Measurements from ENCODE around the gene SUDS3.
"Not testable (repeated sequence)": the region's sequence is repeated elsewhere in the genome, so short reads cannot be mapped to it uniquely, and the experiment has no call there.

SUDS3 gene, protein sequence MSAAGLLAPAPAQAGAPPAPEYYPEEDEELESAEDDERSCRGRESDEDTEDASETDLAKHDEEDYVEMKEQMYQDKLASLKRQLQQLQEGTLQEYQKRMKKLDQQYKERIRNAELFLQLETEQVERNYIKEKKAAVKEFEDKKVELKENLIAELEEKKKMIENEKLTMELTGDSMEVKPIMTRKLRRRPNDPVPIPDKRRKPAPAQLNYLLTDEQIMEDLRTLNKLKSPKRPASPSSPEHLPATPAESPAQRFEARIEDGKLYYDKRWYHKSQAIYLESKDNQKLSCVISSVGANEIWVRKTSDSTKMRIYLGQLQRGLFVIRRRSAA

DNA sequence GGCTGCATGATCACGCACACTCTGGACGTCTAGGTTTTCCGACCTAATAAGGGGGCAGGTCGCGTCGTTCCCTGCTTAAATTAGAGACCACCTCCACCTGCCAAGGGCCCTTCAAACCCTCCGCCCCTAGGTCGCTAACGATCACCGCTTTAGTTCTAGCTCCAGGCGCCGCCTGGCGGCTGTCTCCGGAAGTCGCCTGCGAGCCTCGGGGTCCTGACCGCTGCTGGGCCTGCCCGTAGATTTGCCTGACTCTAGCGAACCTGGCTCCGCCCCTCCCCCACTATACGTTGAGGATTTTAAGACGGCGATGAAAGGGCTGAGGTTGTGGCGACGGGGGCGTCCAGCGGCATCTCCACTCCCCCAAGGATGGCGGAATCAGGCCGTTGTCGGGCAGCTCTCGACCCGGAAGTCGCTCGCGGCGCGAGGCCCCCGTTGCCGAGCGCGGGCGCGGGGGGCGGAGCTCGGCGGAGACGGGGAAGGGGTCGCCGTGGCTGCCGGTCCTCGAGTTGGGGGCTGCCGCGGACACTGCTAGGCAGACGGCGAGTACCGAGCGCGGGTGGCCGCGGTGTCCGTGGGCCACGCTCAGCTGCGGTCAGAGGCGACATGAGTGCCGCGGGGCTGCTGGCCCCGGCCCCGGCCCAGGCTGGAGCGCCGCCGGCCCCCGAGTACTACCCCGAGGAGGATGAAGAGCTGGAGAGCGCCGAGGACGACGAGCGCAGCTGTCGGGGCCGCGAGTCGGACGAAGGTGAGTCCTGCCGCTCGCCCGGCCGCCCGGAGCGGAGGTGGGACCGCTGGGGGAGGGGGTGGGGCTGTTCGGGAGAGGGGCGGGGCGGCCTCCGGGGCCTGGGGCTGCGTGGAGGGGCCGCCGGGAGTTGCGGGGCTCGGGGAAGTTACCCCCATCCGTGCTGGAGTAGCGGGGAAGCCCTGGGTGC, at the start of gene SUDS3:
Gene SUDS3, plus strand, starts transcription at position 467 of the 932 bp plus-strand sequence. Its CDS starts 137 bp downstream, at position 604.
- DNase-seq = peak; percentile 95 to 97

DNA sequence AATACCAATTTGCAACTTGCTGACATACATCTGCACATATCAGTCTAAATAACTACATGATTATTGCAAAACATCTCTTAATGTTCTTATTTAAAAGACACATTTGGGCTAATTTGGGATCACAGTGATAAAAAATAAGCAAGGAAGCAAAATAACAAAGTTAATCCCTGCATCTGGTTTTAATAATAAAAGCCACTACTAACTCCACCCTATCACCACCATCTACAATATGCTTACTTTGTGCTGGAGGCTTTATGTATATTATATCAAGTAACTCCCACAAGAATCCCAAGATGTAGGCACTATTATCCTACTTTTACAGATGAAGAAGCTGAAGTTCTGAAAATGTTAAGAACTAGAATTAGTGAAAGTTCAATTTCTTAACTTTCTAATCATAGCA, 49.4 kb upstream of the SUDS3 start:
- DNase-seq = no peak

DNA sequence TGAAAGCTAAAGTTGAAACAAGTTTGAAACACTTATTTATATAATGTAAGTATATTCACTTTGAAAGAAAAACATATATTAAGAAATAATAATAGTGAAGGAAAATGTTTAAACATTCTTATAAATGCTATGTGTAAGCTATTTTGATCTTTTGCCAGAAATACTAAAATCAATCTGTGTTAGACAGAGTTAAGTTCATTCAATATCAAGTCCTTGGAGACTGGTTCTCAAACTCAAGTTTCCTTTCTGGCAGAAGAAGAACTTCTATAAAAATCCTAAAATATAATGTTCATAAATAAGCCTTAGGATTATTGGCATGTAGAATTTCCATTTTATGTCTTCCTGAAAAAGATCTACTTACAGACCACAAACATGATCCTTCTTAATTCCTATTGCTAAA, 49.0 kb upstream of the SUDS3 start:
- DNase-seq = no peak

DNA sequence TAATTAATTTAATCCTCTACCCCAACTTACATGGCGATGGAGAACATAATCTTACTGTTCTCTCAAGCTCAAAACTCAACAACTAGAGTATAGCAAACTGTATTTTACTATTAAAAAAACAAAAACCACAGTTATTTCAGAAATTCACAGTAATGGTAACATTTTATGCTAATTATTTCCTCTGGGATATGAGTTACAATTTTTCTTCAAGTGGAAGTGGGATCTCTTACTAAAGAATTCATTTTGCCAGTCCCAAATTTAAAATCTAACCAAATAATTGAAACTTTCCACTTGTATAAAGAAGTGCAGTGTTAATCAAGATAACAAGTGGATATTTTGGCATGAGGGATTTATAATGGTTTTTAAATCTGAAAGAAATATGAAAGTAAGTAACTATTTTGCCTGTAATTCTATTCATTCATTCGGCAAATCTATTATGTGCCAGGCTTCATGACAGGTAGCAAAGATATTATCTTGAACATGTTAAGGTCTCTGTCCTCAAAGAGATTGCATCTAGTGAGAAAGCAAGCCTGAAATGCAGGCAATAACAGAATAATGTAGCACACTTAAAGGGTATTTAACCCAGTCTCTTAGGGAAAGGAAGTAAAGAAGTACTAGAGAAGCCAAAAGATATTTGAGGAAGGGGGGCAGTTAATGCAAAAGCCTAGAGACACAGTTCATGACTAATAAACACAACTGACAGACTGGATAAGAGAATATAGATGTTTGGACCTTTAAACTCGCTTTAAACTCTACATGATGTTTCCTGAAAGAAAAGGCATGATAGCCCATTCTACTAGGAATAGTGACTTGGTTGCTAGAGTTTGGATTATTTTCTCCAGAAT, 47.6 kb upstream of the SUDS3 start:
- DNase-seq = no peak

DNA sequence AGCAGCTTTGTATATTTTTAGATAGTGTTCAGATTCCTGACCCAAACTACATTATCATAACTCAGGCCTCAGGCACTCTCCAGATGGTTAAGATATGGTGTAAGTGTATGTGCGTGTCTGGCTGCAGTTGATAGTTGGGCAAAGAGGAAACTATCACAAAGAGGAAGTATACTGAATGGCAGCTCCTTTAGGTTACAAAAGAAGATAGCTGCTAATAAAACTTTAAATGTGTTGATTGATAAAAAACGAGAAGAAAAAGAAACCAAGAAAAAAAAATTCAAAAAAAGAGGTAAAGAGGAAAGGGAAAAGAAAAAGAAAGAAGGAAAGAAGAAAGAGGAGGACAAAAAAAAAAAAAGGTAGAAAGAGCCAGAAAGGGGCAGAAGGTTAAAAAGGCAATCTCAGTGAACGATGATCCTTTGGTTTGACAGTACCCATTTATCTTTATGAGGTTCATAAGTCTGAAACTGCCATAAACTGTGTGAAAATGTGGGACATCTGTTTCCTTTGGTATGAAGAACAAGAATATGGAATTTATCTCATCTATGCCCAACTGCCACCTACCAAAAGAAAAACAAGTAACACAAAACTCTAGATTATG, 45.8 kb upstream of the SUDS3 start:
- DNase-seq = no peak

DNA sequence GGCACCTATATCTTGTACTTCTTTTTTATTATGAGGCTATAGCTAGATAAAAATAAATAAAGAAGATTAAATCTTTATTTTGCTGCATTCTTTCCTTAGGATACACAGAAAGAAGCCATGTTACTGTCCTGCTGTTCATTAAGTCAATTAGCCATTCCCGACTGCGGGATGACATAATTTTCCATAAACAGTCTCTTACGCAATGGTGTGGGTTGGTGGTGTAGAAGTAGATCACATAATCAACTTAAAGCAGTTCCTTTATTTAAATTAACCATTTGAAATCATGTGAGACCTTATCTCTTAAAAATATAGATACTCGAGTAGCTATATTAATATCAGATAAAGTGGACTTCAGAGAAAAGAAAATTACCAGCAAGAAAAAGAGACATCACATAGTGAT, 43.8 kb upstream of the SUDS3 start:
- DNase-seq = no peak

DNA sequence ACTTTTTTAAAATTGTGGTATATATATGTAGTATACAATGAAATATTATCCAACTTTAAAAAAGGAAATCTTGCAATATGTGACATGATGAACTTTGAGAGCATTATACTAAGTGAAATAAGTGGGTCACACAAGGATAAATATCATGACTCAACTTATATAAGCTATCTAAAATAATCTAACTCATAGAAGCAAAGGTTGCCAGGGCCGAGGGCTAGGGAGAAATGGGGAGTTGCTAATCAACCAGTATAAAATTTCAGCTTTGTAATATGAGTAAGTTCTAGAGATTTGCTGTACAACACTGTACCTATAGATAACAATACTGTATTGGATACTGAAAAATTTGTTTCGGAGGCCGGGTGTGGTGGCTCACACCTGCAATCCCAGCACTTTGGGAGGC, 42.1 kb upstream of the SUDS3 start:
- DNase-seq = no peak

DNA sequence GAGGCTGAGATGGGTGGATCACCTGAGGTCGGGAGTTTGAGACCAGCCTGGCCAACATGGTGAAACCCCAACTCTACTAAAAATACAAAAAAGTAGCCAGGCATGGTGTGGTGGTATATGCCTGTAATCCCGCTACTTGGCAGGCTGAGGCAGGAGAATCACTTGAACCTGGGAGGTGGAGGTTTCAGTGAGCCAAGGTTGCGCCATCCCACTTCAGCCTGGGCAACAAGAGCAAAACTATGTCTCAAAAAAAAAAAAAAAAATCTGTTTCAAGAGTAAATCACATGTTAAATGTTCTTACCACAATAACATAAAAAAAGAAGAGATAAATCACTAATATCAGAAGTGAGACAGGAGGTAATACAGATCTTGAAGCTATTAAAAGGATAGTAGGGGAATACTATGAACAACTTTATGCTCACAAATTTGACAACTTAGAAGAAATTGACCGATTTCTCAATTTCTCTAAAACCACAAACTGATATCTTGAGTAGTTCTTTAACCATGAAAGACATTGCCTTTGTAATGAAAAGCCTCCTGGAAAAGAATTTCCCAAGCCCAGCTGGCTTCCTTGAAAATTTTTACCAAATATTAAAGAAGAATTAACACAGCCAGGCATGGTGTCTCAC, 41.3 kb upstream of the SUDS3 start:
- no peak for DNase-seq

DNA sequence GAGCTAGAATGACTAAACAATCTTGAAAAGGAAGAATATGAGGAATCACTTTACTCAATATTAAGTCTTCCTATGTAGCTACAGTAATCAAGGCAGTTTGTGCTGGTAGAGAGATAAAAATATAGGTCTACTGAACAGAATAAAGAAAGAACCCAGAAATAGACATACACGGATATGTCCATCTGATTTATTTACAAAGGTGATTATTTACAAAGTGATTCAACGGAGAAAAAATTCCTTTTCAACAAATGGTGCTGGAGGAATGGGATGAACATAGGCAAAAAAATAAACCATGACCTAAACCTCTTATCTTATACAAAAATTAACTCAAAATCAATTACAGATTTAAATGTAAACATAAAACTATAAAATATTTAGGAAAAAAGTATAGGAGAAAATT, 40.2 kb upstream of the SUDS3 start:
- DNase-seq = no peak

DNA sequence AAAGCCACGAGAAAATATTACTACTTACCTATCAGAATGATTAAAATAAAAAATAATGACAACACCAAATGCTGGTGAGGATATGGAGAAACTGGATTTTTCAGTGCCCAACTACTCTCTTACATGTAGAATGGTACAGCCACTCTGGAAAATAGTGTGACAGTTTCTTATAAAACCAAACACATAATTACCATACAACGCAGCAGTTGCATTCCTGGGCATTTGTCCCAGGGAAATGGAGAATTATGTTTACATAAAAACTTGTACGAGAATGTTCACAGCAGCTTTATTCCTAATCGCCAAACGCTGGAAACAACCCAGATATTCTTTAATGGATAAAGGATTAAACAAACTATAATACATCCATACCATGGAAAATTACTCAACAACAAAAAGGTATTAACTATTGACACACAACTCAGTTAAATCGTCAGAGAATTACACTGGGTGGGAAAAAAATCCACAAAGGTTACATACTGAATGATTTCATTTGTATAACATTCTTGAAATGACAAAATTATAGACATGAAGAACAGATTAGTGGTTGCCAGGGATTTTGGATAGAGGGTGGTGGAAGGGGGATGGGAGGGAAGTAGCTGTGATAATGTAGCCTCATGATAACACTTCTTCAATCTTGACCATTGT, 39.0 kb upstream of the SUDS3 start:
- no peak for DNase-seq

DNA sequence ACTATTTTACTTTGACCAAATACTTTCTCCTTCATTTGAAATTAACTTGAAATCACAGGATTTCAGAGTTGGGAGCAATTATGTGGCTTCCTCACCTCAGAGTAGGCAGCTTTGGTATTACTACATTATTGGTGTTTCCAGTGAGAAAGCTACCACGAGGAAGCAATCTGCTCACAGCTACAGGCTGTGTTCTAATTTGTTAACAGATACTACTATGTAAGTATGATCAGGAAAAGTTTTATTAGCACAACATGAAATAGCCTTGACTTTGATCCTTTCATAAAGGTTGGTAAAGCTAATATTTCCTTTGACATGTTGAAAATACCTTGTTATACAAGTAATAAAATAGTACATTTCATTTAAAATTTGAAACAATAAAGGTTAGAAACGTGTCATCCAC, 34.3 kb upstream of the SUDS3 start:
- no peak for DNase-seq

DNA sequence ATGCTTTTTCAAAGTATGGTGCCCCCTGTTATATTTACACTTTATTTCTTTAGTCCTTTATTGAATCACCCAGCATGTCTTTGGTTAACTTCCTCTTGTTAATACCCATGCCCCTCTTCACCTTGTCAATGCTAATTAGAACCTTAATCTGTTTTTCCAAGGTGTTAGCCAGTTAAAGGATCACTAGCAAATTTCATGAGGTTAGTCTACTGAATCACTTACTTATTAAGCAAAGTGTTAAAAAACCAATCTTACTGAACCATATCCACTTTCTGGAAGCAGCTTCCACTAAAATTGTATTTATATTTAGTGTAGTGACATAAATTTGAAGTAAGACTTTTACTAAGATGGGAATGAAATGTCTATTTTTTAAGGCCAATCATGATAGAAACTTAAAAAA, 31.5 kb upstream of the SUDS3 start:
- no peak for DNase-seq

DNA sequence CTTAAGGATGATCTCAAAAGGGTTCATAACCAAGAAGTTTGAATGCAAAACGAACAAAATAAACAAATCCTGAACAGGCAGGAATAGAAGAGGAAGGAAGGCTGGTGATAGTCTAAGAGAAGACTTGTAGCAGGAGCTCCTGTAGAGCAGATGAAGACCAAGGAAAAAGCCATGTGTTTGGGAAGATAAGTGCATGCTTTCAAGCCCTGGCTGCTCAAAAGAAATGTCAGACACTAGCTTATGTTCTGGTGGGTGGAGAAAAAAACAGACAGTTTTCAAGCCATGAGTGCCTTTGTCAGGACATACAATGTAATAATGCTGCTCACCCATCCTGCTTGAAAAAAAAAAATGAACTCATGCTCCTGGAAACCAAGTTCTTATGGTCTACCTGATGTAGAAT, 31.0 kb upstream of the SUDS3 start:
- no peak for DNase-seq

DNA sequence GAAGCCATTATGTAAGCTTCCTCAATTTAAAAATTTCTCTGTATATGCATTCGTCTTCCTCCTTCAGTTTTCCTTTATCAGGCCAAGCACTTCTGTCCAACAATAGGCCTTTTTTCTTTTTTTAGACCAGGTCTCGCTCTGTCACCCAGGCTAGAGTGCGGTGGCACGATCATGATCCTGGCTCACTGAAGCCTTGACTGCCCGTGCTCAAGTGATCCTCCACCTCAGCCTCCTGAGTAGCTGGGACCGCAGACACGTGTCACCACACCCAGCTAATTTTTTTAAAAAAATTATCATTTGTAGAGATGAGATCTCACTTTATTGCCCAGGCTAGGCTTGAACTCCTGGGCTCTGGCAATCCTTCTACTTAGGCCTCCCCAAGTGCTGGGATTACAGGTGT, 29.5 kb upstream of the SUDS3 start:
- no peak for DNase-seq

DNA sequence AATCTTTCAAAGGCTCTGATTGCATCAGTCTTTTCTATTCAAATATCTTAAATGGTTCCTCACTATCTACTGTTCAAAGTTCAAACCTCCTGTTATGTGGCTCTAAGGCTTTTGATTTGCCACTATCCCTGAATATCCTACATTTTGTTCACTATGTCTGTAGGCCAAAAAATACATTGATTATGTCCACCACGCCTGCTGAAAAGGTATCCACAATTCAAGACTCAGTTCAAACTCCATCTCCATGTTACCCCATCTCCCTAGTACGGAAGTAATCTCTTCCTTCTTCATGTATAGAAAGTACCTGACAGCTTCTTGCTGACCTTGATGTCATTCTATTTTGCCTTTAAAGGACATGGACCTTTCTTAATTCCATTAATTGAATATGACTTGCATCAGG, 28.4 kb upstream of the SUDS3 start:
- no peak for DNase-seq

DNA sequence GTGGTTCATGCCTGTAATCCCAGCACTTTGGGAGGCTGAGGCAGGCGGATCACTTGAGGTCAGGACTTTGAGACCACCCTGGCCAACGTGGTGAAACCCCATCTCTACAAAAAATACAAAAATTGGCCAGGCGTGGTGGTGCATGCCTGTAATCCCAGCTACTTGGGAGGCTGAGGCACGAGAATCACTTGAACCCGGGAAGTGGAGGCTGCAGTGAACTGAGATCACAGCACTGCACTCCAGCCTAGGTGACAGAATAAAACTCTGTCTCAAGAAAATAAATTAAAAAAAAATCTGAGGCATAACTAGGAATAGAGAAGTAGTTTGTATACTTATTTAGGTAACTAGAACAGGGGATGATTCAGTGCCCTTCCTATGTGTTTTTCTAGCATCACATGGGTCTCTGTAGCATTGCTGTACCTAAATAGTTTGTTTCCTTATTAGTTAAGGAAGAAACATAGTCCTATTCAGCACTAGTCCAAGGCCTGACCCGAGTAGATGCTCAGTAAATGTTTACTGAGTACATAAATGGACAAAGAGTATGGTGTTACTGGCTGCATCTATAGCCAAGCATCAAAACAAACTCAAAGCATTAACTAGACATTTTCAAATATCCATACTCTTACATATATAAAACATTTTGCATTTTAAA, 25.3 kb upstream of the SUDS3 start:
- DNase-seq = no peak

DNA sequence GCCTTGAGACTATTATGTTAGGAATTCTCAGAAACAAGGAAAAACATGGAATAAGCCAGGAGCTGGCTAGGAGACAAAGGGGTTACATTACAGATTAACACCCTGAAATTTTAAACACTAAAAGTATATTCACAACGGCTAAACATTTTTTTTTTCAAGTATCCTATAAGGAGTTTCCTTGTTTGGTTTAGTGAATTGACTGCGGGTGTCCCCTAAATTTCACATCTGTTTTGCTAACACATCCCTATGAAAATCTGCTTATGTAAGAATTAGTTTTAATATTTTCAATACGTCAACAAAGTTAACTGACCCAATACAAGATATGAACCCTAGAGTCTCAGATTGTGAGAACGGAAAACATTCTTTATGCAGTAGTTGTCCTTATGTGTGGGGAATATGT, 22.6 kb upstream of the SUDS3 start:
- no peak for DNase-seq

DNA sequence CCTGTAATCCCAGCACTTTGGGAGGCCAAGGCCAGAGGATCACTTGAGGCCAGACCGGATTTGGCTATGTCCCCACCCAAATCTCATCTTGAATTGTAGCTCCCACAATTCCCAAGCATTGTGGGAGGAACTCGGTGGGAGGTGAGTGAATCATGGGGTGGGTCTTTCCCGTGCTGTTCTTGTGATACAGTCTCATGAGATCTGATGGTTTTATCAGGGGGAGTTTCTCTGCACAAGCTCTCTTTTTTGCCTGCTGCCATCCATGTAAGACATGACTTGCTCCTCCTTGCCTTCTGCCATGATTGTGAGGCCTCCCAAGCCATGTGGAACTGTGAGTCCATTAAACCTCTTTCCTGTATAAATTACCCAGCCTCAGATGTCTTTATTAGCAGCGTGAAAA, 21.9 kb upstream of the SUDS3 start:
- DNase-seq = not testable (repeated sequence)

DNA sequence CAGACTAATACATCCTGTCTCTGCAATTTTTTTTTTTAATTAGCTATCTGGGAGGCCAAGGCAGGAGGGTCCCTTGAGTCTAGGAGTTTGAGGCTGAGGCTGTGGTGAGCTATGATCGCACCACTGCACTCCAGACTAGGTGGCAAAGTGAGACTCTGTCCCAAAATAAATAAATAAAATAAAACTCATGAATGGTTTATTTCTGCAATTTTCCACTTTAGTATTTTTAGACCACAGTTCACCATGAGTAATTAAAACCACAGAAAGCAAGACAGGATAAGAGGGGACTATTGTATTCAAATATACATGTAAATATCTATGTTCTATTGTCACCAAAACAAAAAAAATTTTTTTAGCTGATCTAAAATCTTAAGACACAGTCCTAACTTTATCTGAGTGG, 21.5 kb upstream of the SUDS3 start:
- DNase-seq = no peak

DNA sequence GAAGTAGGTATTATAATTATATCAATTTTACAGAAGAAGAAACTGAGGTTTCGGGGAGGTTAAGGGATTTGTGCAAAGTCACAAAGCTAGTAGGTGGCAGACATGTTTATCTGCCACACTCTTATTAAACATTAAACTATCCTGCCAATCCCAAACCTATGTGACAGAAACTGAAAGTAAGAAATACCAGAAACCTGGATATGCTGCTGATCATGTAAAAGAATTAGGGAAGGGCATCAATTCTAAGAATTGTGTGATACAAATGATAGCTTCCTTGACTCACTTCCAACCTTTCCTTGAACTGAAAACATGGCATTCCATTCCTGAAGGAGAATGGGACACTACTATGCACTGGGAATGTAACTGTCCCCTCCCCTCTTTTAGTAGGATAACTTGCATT, 20.5 kb upstream of the SUDS3 start:
- no peak for DNase-seq

DNA sequence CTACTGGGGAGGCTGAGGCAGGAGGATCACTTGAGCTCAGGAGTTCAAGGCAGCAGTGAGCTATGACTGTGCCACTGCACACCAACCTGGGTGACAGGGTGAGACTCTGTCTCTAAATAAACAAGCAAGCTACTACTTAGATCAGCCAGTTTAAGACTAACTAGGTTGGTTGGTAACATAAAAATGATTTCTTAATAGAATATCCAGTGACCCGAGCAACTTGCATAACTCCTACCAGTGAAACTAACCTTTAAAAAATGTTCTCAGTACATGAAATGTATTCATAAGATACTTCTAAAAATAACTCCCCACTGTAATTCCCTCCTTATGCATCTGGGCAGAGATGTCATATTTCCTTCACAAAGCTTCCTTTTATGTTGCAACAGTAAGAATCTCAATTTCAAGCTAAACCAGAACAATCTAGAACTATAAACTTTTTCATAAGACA, 19.5 kb upstream of the SUDS3 start:
- DNase-seq = peak; percentile 18 to 31
